ENCODE measurements around the gene HMOX2. TPM values are rescaled to one million over a fixed set of nuclear protein-coding genes. Genes with fewer than 3 reads are reported as not detected.

Gene HMOX2
- total and polyA plus RNA-seq, 2 of the 13 experiments (the other 11 are each of a cell fraction or from before 2014, with no cell fraction given) = 60.3 to 70.4 TPM

GRCh38 chr16:4506450-4506849 is 30.3 kb downstream of the HMOX2 start (continued):
- 0 out of 2 replicates have a peak, but pooled peaks have one; percentile 23 for TF ChIP-seq ARID4A (CRISPR knock-in tag; IDR thresholded peaks at IDR 0.05; ENCODE audit: borderline replicate concordance)

- no peak for ATAC-seq
- peaks cover 17% of the 10 kb centered on the region for H4K20me1 ChIP-seq (ENCODE audit: insufficient read depth, low read length)
- intact Hi-C loops (cut with micrococcal nuclease; ENCODE audit: unreplicated experiment) = no loop called here
- WGBS (ENCODE audit: low lambda C conversion rate) = over 99% methylated on average over 12 of the region's 17 CpGs
- no peak overlapping the region for H2AFZ ChIP-seq (ENCODE audit: low read length)
- no peaks in the 10 kb centered on the region for H3K27me3 ChIP-seq (ENCODE audit: control insufficient read depth in 1 of 2, insufficient read depth in 2 of 2, low read length in 2 of 2)
- H3K36me3 ChIP-seq (replicated peaks in 1 of 2; ENCODE audit: control insufficient read depth in 1 of 2, insufficient read depth in 2 of 2, low read length in 2 of 2) = peaks cover 24 to 55% of the 10 kb centered on the region in 2 experiments
- no peak overlapping the region for H3K4me3 ChIP-seq (replicated peaks in 1 of 3; ENCODE audit: insufficient read depth in 1 of 3, low read depth in 2 of 3, low read length in 3 of 3)
- H3K27ac ChIP-seq (ENCODE audit: extremely low read length, insufficient read depth, low read length) = no peak overlapping the region
- FAIRE-seq = no peak
- no peaks in the 10 kb centered on the region for H3K4me1 ChIP-seq (ENCODE audit: insufficient read depth, low read length)
- CTCF ChIA-PET (ENCODE audit: low intra/inter-chr PET ratio, low total read pairs) = no interaction called here
- no peaks in the 10 kb centered on the region for H3K9me3 ChIP-seq (ENCODE audit: low read length)
- in situ Hi-C loops (cut with HindIII; ENCODE audit: extremely low pct_ligation_motif_present, low pct_unique_long_range_greater_than_20kb) = loop anchor here (25.0 kb wide), 1 partner anchor 455 kb away; the partner anchor contains the start of gene SEC14L5
- POLR2A ChIA-PET = interaction anchor here (1.2 to 2.0 kb wide), 2 partner anchors 9 to 31 kb away, joined by 3 to 6 read pairs; partner anchors contain the start of gene CDIP1
- no TSS peak for BruUV-seq (replicated peaks)
- TF ChIP-seq ZNF253 (CRISPR knock-in tag; IDR thresholded peaks at IDR 0.05; ENCODE audit: borderline replicate concordance) (no peak), RBM22 (optimal IDR thresholded peaks at IDR 0.05; ENCODE audit: low read length) (peak; percentile 19), AGO2 (optimal IDR thresholded peaks at IDR 0.05; ENCODE audit: low read depth, low read length) (peak; percentile 67), SSRP1 (CRISPR knock-in tag; IDR thresholded peaks at IDR 0.05) (0 out of 2 replicates have a peak, but pooled peaks have one; percentile 61)
- DNase-seq (ENCODE audit: low spot score) = no peak
- no peak overlapping the region for H3K4me2 ChIP-seq (ENCODE audit: low read depth, low read length)
- no peak overlapping the region for H3K9ac ChIP-seq (ENCODE audit: insufficient read depth, low read depth, low read length)
- peaks cover 13% of the 10 kb centered on the region for H3K79me2 ChIP-seq (ENCODE audit: insufficient read depth, low read length)
These were observed 31.6 kb downstream of the HMOX2 start for GRCh38 chr16:4507588-4508345.
